ENCODE results near the gene TIFAB. TPM values are rescaled to one million over a fixed set of nuclear protein-coding genes. Genes with fewer than 3 reads are reported as not detected.

Gene TIFAB
- total and polyA plus RNA-seq, 2 experiments from 2014 or later, result not detected

- TF ChIP-seq, protein P1, sequence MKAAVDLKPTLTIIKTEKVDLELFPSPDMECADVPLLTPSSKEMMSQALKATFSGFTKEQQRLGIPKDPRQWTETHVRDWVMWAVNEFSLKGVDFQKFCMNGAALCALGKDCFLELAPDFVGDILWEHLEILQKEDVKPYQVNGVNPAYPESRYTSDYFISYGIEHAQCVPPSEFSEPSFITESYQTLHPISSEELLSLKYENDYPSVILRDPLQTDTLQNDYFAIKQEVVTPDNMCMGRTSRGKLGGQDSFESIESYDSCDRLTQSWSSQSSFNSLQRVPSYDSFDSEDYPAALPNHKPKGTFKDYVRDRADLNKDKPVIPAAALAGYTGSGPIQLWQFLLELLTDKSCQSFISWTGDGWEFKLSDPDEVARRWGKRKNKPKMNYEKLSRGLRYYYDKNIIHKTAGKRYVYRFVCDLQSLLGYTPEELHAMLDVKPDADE (IDR thresholded peaks at IDR 0.05), result no peak
- TF ChIP-seq EZH2phosphoT487 (IDR thresholded peaks at IDR 0.05; ENCODE audit: unreplicated experiment), result no peak
Observed at GRCh38 chr5:135494196-135494595, 42.0 kb upstream of the TIFAB start (continued).

DNA sequence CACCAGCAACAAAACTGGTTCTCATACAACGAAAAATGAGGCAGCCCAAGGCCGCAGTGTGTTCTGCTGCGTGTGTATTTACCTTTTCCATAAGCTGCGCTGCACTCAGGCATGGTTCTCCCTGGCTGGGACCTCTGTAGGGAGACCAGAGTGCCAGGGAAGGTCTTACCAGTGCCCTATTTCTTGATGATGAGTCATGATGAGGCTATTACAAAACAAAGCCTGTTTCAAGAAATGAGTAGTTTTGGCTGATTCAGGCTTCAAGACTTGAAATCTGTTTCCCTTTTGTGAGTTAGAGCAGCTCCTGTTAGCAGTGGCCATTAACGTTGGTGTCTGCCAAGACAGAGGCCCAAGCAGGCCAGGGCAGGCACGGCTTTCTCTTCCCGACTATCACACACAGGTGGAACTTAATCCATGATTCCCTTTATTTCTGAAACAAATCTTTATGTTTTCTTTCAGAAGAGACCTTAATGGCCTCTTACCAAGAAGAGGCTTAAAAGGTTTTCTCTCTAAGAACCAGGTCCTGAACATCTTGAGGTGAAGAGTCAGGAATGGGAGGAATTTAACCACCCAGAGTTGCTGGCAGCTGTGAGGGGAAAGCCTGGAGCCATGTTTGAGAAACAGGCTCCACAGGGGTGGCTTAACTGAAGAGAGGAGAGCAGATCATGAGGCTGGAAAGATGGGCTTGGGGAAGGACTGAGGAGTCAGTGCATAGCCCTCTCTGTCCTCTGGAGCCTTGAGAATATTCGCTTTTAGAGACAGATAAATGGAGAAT lies 41.4 kb upstream of the TIFAB start:
- 0 out of 3 replicates have a peak, but pooled peaks cover under 1% of the 10 kb centered on the region for H3K9me3 Mint-ChIP-seq
- Histone ChIP-seq H3K4me3 (no peak overlapping the region), H3K4me2 (no peak overlapping the region), H3K27me3 (ENCODE audit: insufficient read depth) (peaks cover 100% of the 10 kb centered on the region), H3K9me2 (ENCODE audit: insufficient read depth) (peaks cover 4% of the 10 kb centered on the region; the same call in 1 of the 2 replicates), H2AFZ (no peak overlapping the region), H3K27ac (ENCODE audit: low read depth) (no peak overlapping the region), H3K36me3 (ENCODE audit: insufficient read depth) (no peaks in the 10 kb centered on the region), H3F3A (replicated peaks; ENCODE audit: low read depth) (peaks cover 13% of the 10 kb centered on the region; the same call in 1 of the 2 replicates), H3K4me1 (ENCODE audit: insufficient read depth) (peaks cover 33% of the 10 kb centered on the region), H3K79me2 (replicated peaks; ENCODE audit: insufficient read depth) (no peaks in the 10 kb centered on the region), H4K20me1 (replicated peaks; ENCODE audit: insufficient read depth) (peaks cover 10% of the 10 kb centered on the region; the same call in 1 of the 2 replicates)
- no peak overlapping the region for H3K4me3 Mint-ChIP-seq
- peak; percentile 39 for DNase-seq (ENCODE audit: low spot score)
- ATAC-seq, result no peak
- H3K27me3 Mint-ChIP-seq (ENCODE audit: insufficient read depth, low read depth, poor library complexity), result peaks cover 85% of the 10 kb centered on the region
- H3K27ac Mint-ChIP-seq, result no peak overlapping the region
- peaks cover 29% of the 10 kb centered on the region for H3K4me1 Mint-ChIP-seq
- no peaks in the 10 kb centered on the region for H3K36me3 Mint-ChIP-seq (ENCODE audit: low read depth)
- TF ChIP-seq ZNF331 (CRISPR knock-in tag; IDR thresholded peaks at IDR 0.05; ENCODE audit: low read depth), result no peak
- TF ChIP-seq, protein P1 (IDR thresholded peaks at IDR 0.05), result no peak
- TF ChIP-seq CTCF (conservative IDR thresholded peaks at IDR 0.05; ENCODE audit: low read depth in 2 of 2), result no peak
- TF ChIP-seq, protein P2, sequence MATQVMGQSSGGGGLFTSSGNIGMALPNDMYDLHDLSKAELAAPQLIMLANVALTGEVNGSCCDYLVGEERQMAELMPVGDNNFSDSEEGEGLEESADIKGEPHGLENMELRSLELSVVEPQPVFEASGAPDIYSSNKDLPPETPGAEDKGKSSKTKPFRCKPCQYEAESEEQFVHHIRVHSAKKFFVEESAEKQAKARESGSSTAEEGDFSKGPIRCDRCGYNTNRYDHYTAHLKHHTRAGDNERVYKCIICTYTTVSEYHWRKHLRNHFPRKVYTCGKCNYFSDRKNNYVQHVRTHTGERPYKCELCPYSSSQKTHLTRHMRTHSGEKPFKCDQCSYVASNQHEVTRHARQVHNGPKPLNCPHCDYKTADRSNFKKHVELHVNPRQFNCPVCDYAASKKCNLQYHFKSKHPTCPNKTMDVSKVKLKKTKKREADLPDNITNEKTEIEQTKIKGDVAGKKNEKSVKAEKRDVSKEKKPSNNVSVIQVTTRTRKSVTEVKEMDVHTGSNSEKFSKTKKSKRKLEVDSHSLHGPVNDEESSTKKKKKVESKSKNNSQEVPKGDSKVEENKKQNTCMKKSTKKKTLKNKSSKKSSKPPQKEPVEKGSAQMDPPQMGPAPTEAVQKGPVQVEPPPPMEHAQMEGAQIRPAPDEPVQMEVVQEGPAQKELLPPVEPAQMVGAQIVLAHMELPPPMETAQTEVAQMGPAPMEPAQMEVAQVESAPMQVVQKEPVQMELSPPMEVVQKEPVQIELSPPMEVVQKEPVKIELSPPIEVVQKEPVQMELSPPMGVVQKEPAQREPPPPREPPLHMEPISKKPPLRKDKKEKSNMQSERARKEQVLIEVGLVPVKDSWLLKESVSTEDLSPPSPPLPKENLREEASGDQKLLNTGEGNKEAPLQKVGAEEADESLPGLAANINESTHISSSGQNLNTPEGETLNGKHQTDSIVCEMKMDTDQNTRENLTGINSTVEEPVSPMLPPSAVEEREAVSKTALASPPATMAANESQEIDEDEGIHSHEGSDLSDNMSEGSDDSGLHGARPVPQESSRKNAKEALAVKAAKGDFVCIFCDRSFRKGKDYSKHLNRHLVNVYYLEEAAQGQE (IDR thresholded peaks at IDR 0.05; ENCODE audit: unreplicated experiment), result no peak
- no peak for TF ChIP-seq ZNF114 (CRISPR knock-in tag; IDR thresholded peaks at IDR 0.05)
- TF ChIP-seq STAT1 (IDR thresholded peaks at IDR 0.05; ENCODE audit: unreplicated experiment), result no peak
- TF ChIP-seq EZH2 (IDR thresholded peaks at IDR 0.05; ENCODE audit: low read depth, unreplicated experiment), result no peak
- no peak for TF ChIP-seq ZNF462 (CRISPR knock-in tag; IDR thresholded peaks at IDR 0.05)

Data from GM23338 (cell line).